NCI-H526 (cell line): ENCODE results near the gene MAP9.
"Not testable (repeated sequence)": the region's sequence is repeated elsewhere in the genome, so short reads cannot be mapped to it uniquely, and the experiment has no call there.

ENCODE experiments used
- DNase-seq, 2 experiments: peaks; one replicate each; lab custom pipeline; 2025; lab: John Stamatoyannopoulos, UW

Gene MAP9

GRCh38 chr4:155376387-155377268, at the start of gene MAP9:
Gene MAP9 (minus strand): TSS chr4:155376965. CDS start chr4:155375850, 1,115 bp downstream.
- DNase-seq = peak; percentile 95 to 96

GRCh38 chr4:155424778-155425177, 48.0 kb upstream of the MAP9 start:
- DNase-seq = not testable (repeated sequence)

DNA sequence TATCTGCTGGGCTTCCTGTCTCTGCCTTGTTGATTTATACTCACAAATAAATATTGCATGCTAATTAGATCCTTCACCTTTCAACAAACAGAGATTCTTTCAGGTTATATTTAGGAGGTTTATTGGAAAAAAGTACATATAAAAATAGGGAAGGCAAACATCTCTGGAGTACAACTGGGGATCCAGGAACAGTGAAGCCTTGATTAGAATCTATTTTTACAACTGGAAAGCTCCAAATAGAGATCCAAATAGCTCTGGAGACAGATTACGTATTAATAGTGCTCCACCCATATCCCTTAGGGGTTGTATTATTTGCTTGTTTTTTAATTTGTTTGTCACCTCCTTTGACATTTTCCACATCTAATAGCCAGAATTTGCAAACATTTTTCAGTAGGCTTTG, 46.9 kb upstream of the MAP9 start:
- DNase-seq = no peak

GRCh38 chr4:155419266-155419665, 42.5 kb upstream of the MAP9 start:
- peak; percentile 31 to 35 for DNase-seq

DNA sequence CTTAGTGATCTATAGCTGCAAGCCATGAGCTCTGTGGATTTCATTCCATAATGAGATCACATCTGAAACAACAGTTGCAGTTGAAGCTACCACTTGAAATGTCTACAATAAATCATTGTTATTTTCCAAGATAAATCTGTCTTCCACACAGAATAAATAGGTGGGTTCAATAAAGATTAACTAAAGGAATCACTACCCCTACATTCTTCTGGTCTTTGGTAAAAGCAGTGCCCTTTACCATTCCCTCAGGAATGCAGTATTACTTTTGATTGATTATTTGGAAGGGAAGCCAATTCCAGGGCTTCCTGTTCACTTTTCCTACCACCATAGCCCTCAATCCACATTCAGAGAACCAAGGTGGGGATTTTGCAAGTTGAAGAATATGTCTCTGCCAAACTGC, 38.9 kb upstream of the MAP9 start:
- DNase-seq = no peak

DNA sequence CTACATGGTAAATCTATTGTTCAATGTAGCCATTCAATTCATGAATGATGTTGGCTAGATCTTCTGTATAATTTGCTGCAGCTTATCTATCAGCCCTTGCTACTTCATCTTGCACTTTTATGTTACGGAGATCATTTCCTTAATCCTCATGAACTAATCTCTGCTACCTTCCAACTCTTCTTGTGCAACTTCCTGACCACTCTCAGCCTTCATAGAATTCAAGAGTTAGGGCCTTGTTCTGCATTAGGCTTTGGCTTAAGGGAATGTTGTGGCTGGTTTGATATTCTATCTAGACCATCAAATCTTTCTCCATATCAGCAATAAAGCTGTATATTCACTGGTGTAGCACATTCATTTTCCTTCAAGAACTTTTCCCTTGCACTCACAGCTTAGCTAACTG, 36.7 kb upstream of the MAP9 start:
- no peak for DNase-seq

GRCh38 chr4:155411546-155411945, 34.8 kb upstream of the MAP9 start:
- DNase-seq = peak in 1 of 2 experiments; percentile 59

GRCh38 chr4:155408796-155409195, 32.0 kb upstream of the MAP9 start:
- DNase-seq = no peak

DNA sequence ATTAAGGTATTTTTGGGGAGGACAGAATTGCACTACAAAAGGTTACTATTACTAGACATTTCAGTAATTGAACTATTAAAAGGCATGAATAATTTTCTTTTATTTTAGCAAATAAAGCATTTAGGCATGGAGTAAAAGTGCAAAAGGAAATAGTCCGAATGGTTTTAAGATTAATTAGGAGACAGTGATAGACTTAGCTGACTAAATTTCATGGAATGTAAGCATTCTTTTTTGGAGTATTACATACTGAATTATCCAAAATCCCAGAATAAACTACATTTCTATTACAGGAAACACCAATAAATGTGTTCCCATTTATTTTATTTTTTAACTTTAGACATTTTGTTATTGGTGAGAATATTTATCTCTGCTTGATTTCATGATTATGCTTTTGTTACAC, 30.7 kb upstream of the MAP9 start:
- DNase-seq = no peak

- DNase-seq = no peak
Measured at GRCh38 chr4:155405059-155405458, 28.3 kb upstream of the MAP9 start.

DNA sequence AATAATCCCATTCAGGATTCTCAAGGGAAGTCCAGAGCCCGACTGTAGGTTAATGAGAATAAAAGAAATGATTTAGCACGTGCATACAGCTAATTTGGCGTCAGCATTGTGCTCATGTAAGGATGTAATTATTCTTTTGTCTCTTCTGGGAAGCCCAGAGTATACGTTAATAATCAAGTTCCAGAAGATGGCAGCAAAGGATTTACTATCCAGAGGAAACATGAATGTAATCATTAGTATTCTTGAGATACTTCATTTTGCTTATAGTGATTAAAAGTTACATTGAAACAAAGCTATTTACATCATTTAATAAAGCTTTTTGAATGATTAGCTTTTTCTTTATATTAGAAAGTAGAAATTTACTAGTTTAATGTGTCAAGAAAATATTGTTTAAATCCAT, 27.1 kb upstream of the MAP9 start:
- peak; percentile 13 to 59 for DNase-seq

GRCh38 chr4:155402941-155403340, 26.2 kb upstream of the MAP9 start:
- DNase-seq = no peak

GRCh38 chr4:155400893-155401292, 24.1 kb upstream of the MAP9 start:
- DNase-seq = no peak

DNA sequence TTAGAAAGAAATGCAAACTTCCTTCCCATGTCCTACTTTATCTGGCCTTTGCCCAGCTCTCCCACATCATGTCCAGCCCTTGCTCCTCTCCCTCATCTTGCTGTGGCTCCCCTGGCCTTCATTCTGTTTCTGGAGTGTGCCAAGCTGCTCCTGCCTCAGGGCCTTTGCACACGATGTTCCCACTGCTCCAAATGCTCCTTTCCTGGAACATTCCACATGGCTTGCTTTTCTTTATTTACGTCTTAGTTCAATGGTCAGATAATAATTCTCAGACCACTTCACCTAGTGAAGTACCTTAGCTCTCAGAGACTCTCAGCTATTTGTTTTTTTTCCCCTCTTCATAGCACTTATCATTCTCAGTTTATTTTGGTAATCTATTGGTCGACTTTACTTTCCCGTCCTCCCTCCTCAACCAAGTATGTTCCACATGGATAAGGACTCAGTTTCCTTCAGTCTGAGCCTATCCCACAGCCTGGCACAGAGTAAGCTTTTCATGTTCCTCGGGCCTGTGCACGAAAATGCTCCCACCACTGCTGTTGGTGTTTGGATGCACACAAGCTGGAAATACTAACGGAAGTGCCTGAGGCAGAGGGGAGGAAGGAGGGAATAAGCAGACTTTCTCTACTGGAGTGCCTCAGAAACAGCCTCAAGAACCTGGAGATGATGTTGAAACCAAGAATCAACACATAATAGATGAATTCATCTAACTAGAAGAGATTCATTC, 23.4 kb upstream of the MAP9 start:
- DNase-seq = no peak

DNA sequence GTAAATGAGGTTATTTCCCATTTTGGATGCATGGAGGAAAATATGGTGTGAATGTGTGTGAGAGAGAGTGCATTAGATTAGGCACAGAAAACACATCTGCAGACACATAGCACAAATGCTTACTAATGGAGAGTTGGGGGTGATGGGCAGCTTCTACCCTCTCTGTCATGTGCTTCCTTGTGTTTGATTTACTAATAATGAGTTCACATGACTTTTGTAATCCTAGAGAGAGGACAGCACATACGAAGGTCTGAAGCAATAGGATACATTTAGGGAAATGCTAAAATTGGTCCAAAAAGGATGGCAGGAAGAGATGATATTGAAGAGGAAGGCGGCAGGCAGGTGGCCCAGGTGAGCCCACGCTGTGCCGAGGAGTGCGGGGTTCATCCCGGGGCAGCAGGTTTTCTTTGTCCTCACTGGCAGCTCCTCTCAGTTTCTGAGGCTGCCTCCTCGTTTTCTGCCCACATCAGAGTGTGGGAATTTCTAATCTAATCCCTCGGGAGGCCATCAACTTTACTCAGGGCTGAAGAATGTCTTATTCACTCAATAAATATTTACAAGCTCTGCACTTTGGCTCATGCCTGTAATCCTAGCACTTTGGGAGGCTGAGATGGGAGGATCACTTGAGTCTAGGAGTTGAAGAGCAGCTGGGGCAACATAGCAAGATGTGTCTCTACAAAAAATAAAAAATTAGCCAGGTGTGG, 15.9 kb upstream of the MAP9 start:
- DNase-seq = no peak

DNA sequence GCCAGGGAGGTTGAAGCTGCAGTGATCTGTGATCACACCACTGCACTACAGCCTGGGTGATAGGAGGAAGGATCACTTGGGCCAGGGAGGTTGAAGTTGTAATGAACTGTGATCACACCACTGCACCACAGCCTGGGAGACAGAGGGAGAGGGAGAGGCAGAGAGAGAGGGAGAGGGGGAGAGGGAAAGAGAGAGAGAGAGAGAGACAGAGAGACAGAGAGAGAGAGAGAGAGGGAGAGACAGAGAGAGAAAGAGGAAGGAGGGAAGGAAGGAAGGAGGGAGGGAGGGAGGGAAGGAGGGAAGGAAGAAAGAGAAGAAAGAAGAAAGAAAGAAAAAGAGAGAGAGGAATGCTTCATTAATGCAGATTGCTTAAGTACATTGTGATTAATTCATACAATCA, 15.2 kb upstream of the MAP9 start:
- DNase-seq = no peak

DNA sequence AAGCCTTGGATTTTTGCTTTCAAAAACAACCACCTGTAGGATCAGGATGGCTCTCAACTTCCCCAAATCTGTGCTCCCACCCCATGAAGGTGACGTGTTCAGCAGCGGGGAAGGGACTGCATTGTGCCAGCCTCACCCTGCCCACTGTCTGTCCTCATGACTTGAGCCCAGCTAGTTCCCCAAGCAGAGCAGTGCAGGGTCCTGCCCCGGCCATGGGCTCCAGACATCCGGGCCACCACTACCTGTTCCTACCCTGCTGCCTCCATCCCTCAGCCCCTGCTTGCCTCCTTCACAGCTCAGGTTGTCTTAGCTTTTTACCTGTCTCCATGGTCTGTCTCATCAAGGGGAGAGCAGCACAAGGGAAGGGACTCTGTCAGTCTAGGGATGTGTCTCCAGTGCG, 11.4 kb upstream of the MAP9 start:
- DNase-seq = no peak

DNA sequence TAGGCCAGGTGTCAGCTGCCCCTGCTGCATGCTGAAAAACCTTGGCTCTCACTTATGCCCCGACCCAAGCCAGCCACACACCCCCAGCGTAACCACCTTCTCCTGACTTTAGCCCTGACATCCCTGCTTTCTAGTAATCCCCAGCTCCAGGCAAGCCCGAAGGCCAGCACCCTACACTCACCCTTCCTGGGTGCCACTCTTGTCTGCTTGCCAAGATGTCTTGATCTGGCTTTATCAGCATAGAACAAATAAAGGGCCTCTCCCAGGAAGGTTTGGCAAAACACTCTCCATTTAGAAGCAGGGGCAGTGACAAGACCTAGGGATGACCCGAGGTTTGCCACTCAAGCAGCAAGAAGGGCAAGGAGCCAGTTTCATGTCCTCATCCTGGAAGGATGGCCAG, 6.8 kb upstream of the MAP9 start:
- DNase-seq = no peak

DNA sequence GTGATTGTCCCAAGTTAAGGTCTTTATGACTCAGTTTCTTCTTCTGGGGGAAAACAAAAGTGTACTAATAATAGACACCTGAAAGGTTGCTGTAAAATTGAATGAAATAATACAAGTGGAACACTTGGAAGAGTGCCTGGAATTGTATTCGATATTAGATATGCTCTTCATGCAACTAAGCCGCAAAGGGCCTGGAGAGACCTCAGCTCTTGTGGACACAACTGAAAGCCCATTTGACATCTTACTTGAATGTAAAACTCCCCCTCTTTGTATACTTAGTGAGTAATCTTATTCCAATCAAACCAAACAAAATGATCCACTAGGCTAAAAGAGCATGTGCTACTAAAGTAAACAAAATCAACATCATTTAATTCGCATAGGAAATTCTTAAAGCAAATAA, 511 bp upstream of the MAP9 start:
- no peak for DNase-seq

DNA sequence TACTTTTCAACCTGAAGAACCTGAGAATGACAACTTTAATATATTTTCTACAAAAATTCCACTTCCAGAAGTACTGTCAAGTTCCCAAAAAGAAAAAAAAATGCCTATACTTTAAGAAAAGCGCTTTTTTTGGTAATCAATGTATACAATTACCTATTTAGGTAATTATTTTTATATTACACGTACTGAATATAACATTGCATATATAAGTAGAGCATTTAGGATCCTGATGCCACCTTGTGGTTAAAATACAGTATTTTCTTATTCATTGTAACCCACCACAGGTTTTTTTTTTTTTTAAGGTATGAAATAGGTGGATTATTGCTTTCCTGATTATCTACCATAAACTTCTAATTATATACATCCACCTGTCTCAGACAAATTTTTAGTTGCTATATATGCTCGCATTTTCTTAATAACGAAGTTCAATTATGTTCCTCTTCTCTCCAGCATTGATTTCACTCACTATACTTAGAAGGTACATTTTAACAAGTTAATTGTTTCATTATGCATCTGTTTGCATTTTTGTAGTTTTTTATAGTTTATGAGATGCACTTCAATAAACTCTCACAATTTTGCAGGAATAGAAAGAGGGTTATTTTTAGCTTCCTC, 5.2 kb downstream of the MAP9 start:
- DNase-seq = peak in 1 of 2 experiments; percentile 50

GRCh38 chr4:155367608-155368007, 9.2 kb downstream of the MAP9 start:
- no peak for DNase-seq

- DNase-seq = peak in 1 of 2 experiments; percentile 66
Measured at GRCh38 chr4:155353923-155354540, 22.7 kb downstream of the MAP9 start.
